Ramos (cell line): ENCODE results near the gene PTPRN2.

Source experiments
- in situ Hi-C: fragments of 300-500 bp; cut with MboI; formaldehyde crosslinking; loops from one replicate; pipeline ENCODE4 v1.14.3; 2022; ENCODE audit warnings: low sequenced_read_pairs; ENCODE audit not compliant: unreplicated experiment

The PTPRN2 gene

DNA sequence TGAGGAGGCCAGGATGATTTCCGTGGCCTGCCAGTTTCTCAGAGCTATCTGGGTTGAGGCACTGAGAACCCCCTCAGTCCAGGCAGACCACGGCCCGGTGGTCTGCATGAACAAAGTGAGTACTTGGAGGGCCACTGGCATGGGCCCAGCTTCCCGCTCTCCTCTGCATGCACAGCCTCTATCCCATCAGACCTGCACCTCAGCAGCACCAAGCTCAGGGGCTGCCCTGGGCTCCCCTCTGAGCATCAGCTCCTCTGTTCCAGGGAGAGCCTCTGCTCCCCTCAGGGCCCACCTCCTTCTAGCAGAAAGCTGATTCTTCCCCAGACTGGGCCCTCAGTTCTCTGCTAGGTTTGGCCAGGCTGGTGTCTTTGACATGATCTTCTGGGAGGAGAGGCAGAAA, 780.9 kb downstream of the PTPRN2 start:
- in situ Hi-C loops = no loop called here

DNA sequence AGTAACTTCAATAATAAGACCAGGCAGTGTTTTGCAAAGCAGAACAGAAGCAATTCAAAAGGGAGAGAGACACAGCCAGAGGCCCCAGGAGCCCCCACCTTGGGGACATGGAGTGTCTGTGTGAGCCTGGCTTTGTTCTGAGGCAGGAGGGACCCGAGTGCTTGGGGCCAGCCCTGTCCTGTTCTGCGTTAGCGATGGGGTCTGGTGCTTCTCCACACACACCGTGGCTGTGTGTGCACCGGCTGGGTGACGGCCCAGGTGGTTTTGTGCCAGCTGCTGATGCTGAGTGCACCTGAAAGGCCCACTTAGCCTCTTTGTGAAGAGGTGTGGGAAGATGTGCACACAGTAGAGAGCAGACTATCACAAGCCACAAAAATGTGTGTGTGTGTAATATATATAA, 781.9 kb downstream of the PTPRN2 start:
- in situ Hi-C loops = no loop called here

DNA sequence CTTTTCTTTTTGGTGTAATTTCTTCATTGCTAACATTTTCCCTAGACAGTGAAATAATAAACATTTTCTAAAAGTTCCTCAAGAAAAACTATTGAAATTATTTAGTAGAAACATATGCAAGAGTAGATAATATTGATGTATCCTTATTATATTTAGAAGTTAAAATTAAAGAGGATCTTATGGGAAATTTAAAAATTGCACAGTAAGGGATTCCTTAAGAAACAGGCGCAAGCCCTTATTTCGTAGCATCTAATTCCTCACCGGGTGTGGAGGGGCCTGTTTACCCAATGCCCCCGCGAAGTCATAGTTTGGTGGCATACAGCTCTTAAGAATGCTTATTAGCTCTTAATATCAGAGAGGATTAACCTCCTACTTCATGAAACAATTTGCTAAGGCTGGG, 783.7 kb downstream of the PTPRN2 start:
- in situ Hi-C loops = no loop called here

DNA sequence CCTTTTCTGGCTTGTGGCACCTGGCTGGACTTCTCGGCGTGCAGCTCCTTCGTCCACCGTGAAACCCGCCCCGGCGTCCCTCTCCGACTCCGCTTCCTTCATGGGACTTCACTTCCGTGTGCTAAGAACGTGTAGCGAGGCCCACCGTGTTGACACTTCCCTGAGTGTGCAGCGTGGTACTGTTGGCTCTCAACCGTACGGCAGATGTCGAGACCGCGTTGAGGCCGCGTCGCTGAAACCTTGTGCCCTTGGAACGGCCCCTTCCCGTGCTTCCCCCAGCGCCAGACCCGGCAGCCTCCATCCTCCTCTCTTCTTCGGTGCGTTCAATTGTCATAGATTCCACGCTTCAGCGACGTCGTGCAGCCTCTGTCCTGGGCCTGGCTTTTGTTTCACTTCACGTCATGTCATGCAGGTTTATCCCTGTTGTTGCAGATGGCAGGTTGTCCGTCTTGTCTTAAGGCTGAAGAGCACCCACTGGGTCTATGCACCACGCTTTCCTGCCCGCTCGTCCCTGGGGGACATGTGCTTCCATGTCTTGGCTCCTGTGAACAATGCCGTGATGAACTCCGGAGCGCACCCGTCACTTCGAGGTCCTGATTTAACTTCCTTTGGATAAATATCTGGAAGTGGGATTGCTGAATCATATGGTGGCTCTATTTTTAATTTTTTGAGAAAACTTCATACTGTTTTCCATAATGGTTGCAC, 785.5 kb downstream of the PTPRN2 start:
- in situ Hi-C loops = no loop called here

DNA sequence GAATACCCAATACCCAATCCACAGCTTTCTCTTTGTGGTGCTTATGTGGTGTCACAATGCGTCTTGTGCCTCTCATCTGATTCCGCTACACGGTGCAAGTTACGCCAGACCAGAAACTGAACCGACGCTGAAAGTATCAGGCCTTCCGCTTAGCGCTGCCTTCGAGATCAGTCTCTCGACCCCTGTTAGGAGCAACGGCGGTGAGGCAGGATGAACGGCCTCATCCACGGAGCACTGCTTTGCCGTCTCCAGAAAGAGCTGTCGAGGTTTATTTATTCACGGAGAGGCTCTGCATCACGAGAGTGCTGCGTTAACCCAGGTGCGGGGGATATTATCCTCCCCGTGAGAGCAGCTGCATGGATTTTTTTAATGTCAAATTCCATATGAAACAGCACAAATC, 786.5 kb downstream of the PTPRN2 start:
- in situ Hi-C loops = no loop called here

DNA sequence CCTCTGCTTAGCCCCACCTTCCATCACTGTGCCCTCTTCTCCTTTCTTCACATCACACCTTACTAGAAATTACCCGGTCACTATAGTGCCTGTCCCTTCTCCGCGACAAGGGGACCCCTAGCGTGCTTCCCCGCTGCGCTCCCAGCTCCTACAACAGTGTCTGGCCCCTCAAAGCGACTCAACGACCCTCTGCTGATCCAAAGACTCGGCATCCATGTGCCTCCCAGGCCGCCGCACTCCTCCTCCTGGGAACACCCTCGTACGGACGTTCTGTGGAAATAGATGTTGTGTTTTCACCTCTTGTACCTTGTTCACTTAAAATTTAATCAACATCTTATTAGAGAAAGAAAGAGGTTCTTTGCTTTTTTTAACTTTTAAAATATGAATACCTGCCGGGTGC, 787.3 kb downstream of the PTPRN2 start:
- in situ Hi-C loops = no loop called here

DNA sequence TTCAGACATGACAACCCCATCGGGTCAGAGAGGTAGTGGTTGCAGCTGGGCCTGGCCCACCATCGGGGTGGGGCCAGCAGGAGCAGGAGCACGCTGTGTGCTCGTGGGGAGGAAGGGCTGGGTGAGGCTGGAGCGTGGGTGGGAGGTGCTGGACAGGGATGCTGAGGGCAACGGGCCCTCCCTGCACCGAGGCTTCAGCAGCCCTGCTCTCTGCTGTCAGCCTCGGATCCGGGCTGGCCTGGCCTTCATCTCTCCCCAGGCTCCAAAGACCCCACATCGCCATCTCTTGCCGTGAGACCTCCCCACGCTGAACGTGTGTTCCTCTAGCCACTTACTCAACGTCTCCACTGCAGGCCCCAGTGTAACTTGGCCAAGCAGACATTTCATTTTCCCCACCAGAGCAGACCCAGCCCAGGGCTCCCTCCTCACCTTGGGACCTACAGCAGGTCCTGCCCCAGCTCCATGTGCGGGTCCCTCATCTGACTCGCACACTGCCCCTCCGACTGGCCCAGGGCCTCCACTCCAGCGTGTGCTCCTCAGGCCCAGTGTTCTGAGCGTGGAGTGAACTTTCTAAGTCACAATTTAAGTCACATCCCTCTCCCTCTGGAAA, 788.4 kb downstream of the PTPRN2 start:
- in situ Hi-C loops = no loop called here

DNA sequence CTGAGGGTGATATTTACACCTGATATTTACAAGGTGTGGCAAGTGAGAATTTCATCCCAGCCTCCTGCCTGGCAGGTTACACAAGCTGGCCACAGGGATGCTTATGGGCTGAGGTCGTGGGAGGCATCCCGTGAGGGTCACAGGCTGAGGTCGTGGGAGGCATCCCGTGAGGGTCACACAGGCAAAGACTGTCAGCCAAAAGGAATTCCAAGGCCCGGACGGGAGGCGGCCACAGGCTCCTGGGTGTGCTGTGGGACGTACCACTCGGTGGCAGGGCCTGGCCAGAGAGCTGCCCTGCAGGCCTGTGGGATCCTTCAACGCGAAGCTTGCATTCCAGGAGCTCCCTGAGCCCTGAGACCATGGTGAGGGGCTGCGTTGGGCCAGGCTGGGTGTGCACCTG, 790.3 kb downstream of the PTPRN2 start:
- in situ Hi-C loops = no loop called here

DNA sequence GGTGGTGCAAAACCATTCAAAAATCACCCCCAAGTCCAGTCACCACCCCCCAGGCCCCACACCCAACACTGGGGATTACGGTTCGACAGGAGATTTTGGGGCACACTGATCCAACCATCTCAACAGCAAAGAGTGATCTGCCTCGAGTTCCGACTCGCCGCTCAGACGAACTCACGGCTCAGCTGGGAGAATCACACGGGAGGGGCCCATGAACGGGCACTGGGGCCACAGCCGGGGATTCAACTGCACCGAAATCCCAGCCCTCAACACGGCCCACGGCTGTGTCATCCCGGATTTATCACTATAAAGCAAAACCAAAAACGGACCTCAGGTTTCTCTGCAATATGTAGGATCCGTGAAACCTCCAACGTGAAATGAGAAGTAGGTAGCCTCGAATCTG, 790.8 kb downstream of the PTPRN2 start:
- in situ Hi-C loops = no loop called here

DNA sequence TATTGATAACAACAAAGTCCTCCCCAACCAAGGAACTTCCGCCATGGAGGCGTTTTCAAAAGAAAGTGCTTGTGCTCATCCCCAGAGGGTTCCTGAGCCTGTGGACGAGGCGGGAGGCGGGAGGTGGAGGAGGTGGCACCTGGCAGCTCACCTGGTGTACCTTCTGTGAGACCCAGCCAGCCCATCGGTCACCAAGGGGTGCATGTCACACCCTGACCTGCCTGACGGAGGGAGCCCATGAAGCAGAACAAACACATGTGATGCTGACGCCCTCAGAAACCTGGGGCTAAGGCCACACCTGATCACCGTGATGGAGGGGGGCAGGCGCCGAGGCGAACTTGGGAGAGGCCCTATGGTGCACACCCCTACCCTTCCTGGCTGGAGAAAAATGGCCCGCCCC, 792.0 kb downstream of the PTPRN2 start:
- in situ Hi-C loops = no loop called here

DNA sequence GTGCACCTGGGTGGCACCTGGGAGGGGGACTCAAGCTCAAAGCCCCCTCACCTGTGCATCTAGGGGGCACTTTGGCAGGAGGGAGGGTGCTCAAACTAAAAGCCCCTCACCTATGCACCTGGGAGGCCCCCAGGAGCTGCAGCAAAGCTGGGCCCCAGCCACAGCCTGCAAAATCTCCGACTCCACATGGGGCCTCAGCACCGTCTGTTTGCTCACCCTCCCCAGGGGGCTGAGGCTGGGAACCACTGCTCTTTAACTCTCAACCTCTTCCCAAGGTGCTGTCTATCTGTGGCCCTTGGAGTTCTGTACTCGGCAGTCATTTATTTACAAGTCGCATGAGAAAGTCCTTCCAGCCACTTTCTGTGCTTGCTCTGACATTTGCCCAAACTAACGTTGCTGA, 792.4 kb downstream of the PTPRN2 start:
- in situ Hi-C loops = no loop called here

DNA sequence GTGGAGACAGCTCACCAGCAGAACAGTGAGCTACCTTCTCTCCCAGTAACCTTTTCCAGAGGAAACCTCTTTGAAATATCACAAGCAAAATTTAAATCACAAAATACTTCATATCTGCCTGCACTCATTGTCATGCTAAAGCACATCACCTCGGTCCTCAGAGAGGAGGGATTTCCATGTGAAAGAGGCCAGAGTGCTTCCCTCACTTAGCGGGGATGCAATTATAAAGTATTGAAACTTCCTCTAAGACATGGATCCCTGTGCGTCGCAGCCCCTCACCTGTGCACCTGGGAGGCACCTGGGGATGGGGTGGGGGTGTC, 792.9 kb downstream of the PTPRN2 start:
- in situ Hi-C loops = no loop called here

DNA sequence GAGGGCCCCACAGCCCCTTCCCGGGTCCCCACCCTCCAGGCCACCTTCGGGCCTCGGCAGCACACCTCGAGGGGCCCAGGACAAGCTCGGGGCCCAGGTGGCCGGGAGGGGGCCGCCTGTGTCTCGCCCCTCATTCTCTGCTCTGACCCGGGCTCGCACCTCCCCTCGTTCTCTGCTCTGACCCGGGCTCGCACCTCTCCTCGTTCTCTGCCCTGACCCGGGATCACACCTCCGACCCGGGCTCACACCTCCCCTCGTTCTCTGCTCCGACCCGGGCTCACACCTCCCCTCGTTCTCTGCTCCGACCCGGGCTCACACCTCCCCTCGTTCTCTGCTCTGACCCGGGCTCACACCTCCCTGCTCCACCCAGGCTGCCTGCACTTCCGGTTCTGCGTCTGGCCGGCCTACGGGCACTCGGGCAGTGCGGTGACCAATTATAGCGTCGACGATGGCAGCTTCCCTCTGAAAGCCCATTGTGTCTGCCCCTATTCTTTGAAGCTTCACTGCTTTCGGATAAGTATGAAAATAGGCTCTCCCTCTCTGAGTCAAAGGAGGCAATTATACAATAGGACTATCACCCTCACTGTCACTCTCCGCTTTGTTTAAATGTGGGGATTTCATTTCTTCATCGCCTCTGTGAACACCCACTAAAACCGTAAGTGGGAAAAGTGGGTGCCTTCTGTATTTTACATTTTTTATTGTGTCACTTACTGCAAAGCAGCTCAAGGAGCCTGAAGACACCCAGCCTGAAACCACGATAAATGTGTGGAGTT, 793.5 kb downstream of the PTPRN2 start:
- in situ Hi-C loops = no loop called here

DNA sequence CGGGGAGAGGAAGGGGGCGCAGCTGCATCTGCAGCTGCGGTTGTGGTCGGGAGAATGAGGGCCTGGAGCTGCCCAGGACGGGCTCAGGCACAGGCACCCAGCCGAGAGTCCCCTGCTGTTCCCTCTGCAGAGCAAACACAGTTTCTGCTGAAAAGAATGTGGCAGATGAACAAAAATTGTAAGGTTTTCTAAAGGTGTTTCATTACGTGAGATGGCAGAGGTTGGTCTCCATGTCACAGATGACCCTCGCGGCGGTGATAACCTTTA, 794.6 kb downstream of the PTPRN2 start:
- in situ Hi-C loops = no loop called here

DNA sequence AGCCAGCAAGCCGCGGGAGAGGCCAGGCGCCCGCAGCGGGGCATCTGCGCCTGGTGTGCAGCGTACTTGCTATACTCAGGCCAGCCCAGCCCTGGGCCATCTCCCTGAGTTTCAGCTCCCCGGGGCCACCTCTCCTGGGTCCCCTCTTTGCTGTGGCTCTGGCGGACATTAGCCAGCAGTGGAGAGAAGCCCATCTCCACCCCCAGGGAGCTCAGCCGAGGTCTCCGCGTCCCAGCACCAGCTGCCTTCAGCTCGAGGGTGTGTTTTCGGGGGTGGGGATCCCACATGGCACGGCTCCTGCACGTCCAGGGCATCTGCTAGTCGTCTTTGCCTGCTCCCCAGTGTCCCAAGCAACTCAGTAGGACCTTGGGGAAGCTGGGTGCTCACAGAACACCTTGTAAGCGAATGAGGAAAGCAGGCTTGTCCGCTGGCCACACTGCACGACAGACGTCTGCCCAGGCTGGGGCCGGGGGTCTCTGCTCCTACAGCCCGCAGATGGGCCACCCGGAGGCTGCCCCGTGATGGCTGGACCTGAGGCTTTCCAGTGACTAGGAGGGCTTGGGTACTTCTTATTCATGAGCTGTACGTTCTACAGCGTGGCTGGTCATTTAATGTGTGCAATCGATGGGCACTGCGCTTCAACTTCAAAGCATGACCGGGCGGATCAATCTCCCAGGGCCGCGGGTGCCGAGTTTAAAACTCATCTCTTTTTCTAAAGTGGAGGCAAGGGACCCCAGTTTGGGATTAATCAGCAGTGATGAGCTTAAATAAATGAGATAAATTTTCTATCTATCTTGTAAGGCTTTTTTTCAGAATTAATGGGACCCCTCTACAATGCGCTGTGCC, 795.2 kb downstream of the PTPRN2 start:
- in situ Hi-C loops = no loop called here

DNA sequence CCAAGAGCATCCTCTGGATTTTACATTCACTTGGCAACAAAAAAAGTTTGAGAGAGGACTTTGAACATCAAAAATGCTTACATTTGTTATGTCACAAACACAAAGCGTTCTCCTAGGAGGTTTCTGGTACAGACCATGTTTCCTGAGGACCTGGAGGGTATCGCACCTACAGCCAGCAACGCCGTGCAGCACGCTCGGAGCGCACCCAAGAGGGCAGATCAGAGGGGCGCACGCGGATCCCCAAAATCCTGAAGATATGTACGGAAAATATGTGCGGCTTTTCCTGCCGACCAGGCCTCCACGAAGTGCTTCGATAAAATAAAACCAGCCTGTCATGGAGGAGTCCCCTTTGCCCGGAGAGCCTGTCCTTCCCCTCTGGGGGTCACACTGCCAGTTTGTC, 796.0 kb downstream of the PTPRN2 start:
- in situ Hi-C loops = no loop called here

DNA sequence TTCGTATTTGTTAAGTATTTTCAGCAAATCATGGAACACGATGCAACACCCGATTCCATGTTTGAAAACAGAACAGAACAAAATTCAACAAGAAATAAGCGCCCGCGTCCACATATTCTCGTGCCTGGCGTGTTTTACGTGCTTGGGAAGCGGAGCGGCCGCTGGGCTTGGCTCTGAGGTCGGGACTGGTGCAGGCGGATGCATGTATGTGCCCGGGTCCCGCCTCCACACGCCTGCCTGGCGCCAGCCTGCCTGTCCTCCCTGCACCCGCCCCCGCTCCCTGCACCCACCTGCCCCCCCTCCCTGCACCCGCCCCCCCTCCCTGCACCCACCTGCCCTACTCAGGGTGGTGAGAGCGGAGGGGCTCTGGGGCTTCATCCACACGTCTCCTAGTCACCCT, 796.4 kb downstream of the PTPRN2 start:
- in situ Hi-C loops = no loop called here

DNA sequence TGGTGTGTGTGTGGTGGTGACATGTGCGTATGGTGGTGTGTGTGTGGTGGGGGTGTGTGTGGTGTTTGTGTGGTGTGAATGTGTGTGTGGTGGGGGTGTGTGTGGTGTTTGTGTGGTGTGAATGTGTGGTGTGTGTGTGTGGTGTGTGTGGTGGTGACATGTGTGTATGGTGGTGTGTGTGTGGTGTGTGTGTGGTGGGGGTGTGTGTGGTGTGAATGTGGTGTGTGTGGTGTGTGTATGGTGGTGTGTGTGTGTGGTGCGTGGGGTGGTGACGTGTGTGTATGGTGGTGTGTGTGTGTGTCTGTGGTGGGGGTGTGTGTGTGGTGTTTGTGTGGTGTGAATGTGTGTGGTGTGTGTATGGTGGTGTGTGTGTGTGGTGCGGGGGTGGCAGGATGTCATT, 797.7 kb downstream of the PTPRN2 start:
- in situ Hi-C loops = no loop called here

DNA sequence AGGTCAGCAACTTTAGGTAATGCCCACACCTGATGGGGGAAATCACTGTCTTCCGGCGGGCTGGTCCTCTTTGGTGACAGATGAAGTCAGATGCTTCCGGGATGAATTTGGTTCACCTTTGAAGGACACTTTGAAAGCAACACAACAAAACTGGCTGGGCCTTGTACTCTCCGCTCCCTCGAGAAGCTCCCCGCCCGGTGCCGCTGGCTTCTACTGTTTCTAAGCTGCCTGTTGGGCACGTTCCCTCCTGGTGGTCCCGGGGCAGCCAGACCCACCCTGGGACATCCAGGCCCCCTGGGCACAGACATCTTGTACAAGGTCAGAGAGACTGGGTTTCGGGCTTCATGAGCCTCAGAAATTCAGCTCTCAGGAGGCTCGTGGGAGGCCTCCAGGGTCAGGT, 798.5 kb downstream of the PTPRN2 start:
- in situ Hi-C loops = no loop called here

DNA sequence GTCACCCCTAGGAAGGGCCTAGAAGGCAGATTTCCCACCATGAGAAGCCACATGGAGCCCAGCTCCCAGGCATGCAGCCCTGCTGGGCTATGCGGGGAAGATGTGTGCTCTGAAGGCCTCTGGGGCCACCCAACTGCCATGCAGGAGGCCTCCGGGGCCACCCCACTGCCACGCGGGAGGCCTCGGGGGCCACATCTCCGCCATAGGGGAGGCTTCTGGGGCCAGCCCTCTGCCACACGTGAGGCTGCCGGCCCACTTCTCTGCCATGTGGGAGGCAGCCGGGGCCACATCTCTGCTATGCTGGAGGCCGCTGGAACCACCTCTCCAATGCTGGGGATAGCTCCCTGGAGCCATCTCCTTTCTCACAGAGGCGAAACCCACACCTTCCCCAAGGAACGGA, 799.0 kb downstream of the PTPRN2 start:
- in situ Hi-C loops = no loop called here

DNA sequence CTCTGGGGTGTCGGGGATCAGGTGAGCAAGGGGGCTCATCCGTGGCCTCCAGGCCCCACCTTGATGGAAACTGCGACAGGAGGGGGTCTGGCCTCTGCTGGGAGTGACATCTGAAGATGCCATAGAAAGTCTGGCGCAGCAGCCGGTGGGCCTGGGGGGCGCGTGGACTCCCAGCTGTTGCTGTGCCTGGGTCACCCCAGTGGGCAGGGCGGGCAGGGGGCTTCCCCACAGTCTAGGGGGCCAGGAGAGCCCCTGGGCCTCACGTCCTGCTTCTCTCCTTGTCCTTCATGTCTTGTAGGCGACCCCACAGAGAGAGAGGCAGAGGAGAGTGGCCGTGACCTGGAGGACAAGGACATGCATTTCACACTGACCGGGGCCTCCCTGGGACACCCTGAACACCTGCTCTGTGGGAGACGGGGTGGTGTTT, 800.3 kb downstream of the PTPRN2 start:
- in situ Hi-C loops = no loop called here
